Endothelial cell of umbilical vein (primary cell): Measurements from ENCODE around the gene SETDB1. TPM values are rescaled to one million over a fixed set of nuclear protein-coding genes. Genes with fewer than 3 reads are reported as not detected.
A peak's percentile ranks its signal among the peaks of the same experiment; 100 is the strongest.

Experiments
- BruUV-seq: library from RNA; stranded (reverse); fragments of 400-500 nt; replicated peaks from 2 replicates; lab custom pipeline; 2021; lab: Mats Ljungman, UMichigan
- CTCF ChIA-PET: fragments of 300-600, 350-600 bp; sonication (Branson Sonifier 250); formaldehyde crosslinking; loops from one replicate; lab custom pipeline; 2021; ENCODE audit warnings: antibody characterized with exemption, inconsistent platforms; lab: Charles Lee
- POLR2A ChIA-PET: fragments of 300-600, 350-600 bp; sonication (Branson Sonifier 250); formaldehyde crosslinking; loops from one replicate; lab custom pipeline; 2021; ENCODE audit warnings: antibody characterized with exemption, inconsistent platforms; lab: Charles Lee
- DNase-seq: peaks from one replicate; pipeline ENCODE4 v3.0.0-alpha.2; 2011; ENCODE audit warnings: low read depth, low spot score
- FAIRE-seq: peaks from 2 replicates; lab custom pipeline; 2011; peaks lifted over from hg19 to GRCh38; lab: Jason Lieb, UNC
- H2AFZ ChIP-seq: 2 replicates; pipeline ENCODE4 v1.6.0; 2012; ENCODE audit warnings: low read depth, low read length, control low read depth, inconsistent platforms
- H3K27ac ChIP-seq: 2 replicates; pipeline ENCODE4 v1.5.1; 2011; ENCODE audit warnings: low read depth, mild to moderate bottlenecking, control low read depth, low read length, moderate library complexity; ENCODE audit not compliant: insufficient read depth
- H3K27me3 ChIP-seq, 2 experiments: 2 replicates each; pipeline versions ENCODE4 v1.6.0 to v1.6.1; 2011; ENCODE audit warnings: low read length in 2 of 2, mixed read lengths in 1 of 2; ENCODE audit not compliant: control insufficient read depth in 2 of 2, insufficient read depth in 2 of 2
- H3K36me3 ChIP-seq, 2 experiments: 2 replicates in 1 of 2; 3 replicates in 1 of 2; pipeline ENCODE4 v1.5.1; 2011; ENCODE audit warnings: low read length in 2 of 2, mild to moderate bottlenecking in 1 of 2, moderate library complexity in 1 of 2; ENCODE audit not compliant: control insufficient read depth in 2 of 2, insufficient read depth in 2 of 2; ENCODE audit errors: extremely low read depth in 1 of 2
- H3K4me1 ChIP-seq: 3 replicates; pipeline ENCODE4 v1.5.1; 2011; ENCODE audit warnings: mild to moderate bottlenecking, low read length; ENCODE audit not compliant: control insufficient read depth, insufficient read depth; ENCODE audit errors: extremely low read depth
- H3K4me2 ChIP-seq: 2 replicates; pipeline ENCODE4 v1.6.1; 2011; ENCODE audit warnings: low read length, control low read depth, mixed read lengths; ENCODE audit not compliant: insufficient read depth
- H3K4me3 ChIP-seq, 3 experiments: fragments of 200-600 bp in 1 of 3; sonication (generic), shearing (Covaris generic) in 1 of 3; replicated peaks in 1 of 3; 2 replicates each; pipeline ENCODE4 v1.5.1; 2011 to 2016; ENCODE audit warnings: control low read depth in 3 of 3, low read length in 3 of 3, mild to moderate bottlenecking in 2 of 3, inconsistent platforms in 1 of 3, low read depth in 1 of 3, moderate library complexity in 1 of 3; ENCODE audit not compliant: insufficient read depth in 1 of 3
- H3K79me2 ChIP-seq: 2 replicates; pipeline ENCODE4 v1.6.0; 2012; ENCODE audit warnings: low read length, inconsistent platforms; ENCODE audit not compliant: control insufficient read depth, insufficient read depth
- H3K9ac ChIP-seq: replicated peaks from 2 replicates; pipeline ENCODE3; 2011; ENCODE audit warnings: low read length, control low read depth; ENCODE audit not compliant: insufficient read depth; ENCODE audit errors: extremely low read depth
- H3K9me1 ChIP-seq: replicated peaks from 3 replicates; pipeline ENCODE4 v1.6.0; 2011; ENCODE audit warnings: mild to moderate bottlenecking, low read length; ENCODE audit not compliant: control insufficient read depth, insufficient read depth; ENCODE audit errors: extremely low read depth
- H3K9me3 ChIP-seq: replicated peaks from 2 replicates; pipeline ENCODE4 v1.5.1; 2012; ENCODE audit warnings: low read length, inconsistent platforms; ENCODE audit not compliant: control insufficient read depth, insufficient read depth
- H4K20me1 ChIP-seq: replicated peaks from 2 replicates; pipeline ENCODE3; 2011; ENCODE audit warnings: mild to moderate bottlenecking, low read length; ENCODE audit not compliant: control insufficient read depth, insufficient read depth; ENCODE audit errors: extremely low read depth
- CTCF ChIP-seq, 2 donors: IDR thresholded peaks; 1 replicate in 1 of 2; 2 replicates in 1 of 2; pipeline ENCODE4 v1.5.1; 2011; ENCODE audit warnings: low read length in 2 of 2, mild to moderate bottlenecking in 2 of 2, moderate library complexity in 2 of 2, control low read depth in 1 of 2, inconsistent platforms in 1 of 2, low read depth in 1 of 2; ENCODE audit not compliant: insufficient read depth in 1 of 2; ENCODE audit errors: extremely low read depth in 1 of 2
- POLR2AphosphoS5 ChIP-seq: IDR thresholded peaks from 2 replicates; pipeline ENCODE4 v1.6.1; 2012; ENCODE audit warnings: low read depth, mild to moderate bottlenecking, control low read depth, low read length, moderate library complexity; ENCODE audit not compliant: insufficient read depth
- dilution Hi-C: fragments of 300-500 bp; cut with MboI; formaldehyde crosslinking; loops from one replicate; pipeline ENCODE4 v1.15.0; 2019; ENCODE audit warnings: low sequenced_read_pairs; ENCODE audit not compliant: extremely low pct_ligation_motif_present
- intact Hi-C: fragments of 100-400 bp; cut with micrococcal nuclease; formaldehyde crosslinking; loops from one replicate; pipeline ENCODE4 v1.10.0; 2022
- polyA plus RNA-seq, 4 experiments: library from polyadenylated mRNA; depleted of rRNA in 3 of 4; stranded (reverse) in 3 of 4; unstranded in 1 of 4; fragments of >200 nt; gene quantifications; 2 replicates each; pipeline versions ENCODE4 v1.2.1 to v1.2.3, GENCODE V29; 2011 to 2012; ENCODE audit warnings: missing spikeins in 1 of 4
- total RNA-seq: library from RNA; stranded (reverse); gene quantifications from 2 replicates; pipeline ENCODE4 v1.2.3, GENCODE V29; 2021

Gene SETDB1
- total and polyA plus RNA-seq, 2 donors (not counting 3 experiments of a cell fraction or from before 2014, with no cell fraction given) = 25.3 to 49.2 TPM

- no peak overlapping the region for H3K9ac ChIP-seq
- peak overlapping the region; percentile 92 for H2AFZ ChIP-seq
- H3K9me1 ChIP-seq = no peaks in the 10 kb centered on the region
- POLR2A ChIA-PET = no interaction called here
- DNase-seq (peak; percentile 91), FAIRE-seq (peak; percentile 91)
- CTCF ChIA-PET = interaction anchor here (0.6 to 17.1 kb wide), 8 partner anchors 9 to 128 kb away, joined by 3 to 278 read pairs (median 6); partner anchors contain the start of gene MINDY1
- intact Hi-C loops = loop anchor here (1.0 to 5.0 kb wide), 6 partner anchors 16 to 352 kb away; partner anchors contain the start of genes ARNT, ENSA, MINDY1 and SEMA6C
- peaks cover 22% of the 10 kb centered on the region for H3K4me1 ChIP-seq
- no peaks in the 10 kb centered on the region for H3K9me3 ChIP-seq
- no peaks in the 10 kb centered on the region for H3K36me3 ChIP-seq
- dilution Hi-C loops = no loop called here
- H4K20me1 ChIP-seq = no peaks in the 10 kb centered on the region
- no peak for TF ChIP-seq POLR2AphosphoS5
- TF ChIP-seq CTCF (IDR thresholded peaks at IDR 0.05; ENCODE audit: extremely low read depth in 1 of 2, insufficient read depth in 1 of 2, low read depth in 1 of 2, low read length in 2 of 2) = peak; percentile 100
- H3K79me2 ChIP-seq = no peaks in the 10 kb centered on the region
- H3K27me3 ChIP-seq = no peaks in the 10 kb centered on the region
- peak overlapping the region; percentile 35 for H3K4me2 ChIP-seq
- no TSS peak for BruUV-seq
- H3K27ac ChIP-seq = no peak overlapping the region
- H3K4me3 ChIP-seq = no peak overlapping the region
Observed at GRCh38 chr1:150979092-150980056, 53.2 kb downstream of the SETDB1 start.
